Ishikawa (cell line): ENCODE results near the gene C9orf152.

Experiments
- EGR1 ChIP-seq: IDR thresholded peaks from 2 replicates; pipeline ENCODE4 v1.6.1; 2012
- REST ChIP-seq: IDR thresholded peaks from 2 replicates; pipeline ENCODE4 v1.6.1; 2012; ENCODE audit warnings: low read depth, mild to moderate bottlenecking

DNA sequence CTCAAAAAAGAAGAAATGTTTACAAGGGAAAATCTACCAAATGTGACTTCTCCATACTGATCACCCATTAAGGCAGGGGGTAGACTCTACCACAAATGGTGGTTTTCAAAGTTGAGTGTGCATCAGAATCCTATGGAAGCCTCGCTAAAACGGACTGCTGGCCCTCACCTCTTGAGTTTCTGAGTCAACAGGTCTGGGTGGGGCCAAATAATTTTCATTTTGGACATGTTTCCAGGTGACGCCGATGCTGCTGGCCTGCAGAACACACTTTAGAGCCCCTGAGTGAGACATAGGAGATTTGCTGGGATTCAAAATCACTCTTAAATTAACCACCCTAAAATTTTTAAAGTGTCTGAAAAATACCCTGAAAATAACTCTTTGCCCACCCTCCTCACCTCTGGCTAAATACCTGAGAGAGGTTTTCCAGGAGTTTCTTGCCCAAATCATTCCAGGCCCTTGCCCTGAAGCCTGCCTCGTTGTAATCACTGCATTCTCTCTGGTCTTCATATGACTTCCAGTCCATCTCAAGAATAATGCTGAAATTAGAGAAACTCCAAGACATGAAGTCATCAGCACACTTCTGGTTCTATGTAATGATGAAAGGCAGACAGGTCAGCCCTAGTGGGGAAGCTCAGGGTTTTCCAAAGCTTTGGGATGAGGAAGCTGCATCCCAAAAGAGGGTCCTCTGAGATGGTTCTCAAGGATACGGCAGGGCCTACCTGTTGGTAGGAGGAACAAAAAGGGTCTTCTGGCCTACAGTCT is 18.2 kb downstream of the C9orf152 start:
- TF ChIP-seq EGR1 (no peak), REST (no peak)
